Right lobe of liver (tissue), 4 donors: ENCODE data around the gene RTCA.

ENCODE experiments used
- CTCF ChIP-seq, 4 donors: fragments of 200-600 bp in 3 of 4; fragments of 450-650 bp in 1 of 4; IDR thresholded peaks; one replicate each; pipeline versions ENCODE4 v1.5.1 to v1.8.0; 2016 to 2022; ENCODE audit warnings: antibody characterized with exemption in 4 of 4, mild to moderate bottlenecking in 2 of 4
- POLR2A ChIP-seq: fragments of 450-650 bp; IDR thresholded peaks from one replicate; pipeline ENCODE4 v1.6.1; 2017; ENCODE audit warnings: antibody characterized with exemption, mild to moderate bottlenecking
- donor health status: DM: no; HTN: no; CAD: no.
- donor health status: DM: no; HTN: no; CAD: no.
- donor health status: DM: no; HTN: yes; CAD: no.

GRCh38 chr1:100305954-100306353, 39.9 kb downstream of the RTCA start:
- TF ChIP-seq CTCF (IDR thresholded peaks at IDR 0.05) (no peak), POLR2A (no peak)
